Stimulated activated CD4-positive, alpha-beta T cell treated with anti-CD3 and anti-CD28 coated beads, Interleukin-15, amount 100 ng/mL, for 24 hours (primary cell): ENCODE measurements around the gene EXOC7.

ENCODE experiments used
- DNase-seq: peaks from one replicate; pipeline ENCODE4 v3.0.0-alpha.2; 2020

The EXOC7 gene, protein sequence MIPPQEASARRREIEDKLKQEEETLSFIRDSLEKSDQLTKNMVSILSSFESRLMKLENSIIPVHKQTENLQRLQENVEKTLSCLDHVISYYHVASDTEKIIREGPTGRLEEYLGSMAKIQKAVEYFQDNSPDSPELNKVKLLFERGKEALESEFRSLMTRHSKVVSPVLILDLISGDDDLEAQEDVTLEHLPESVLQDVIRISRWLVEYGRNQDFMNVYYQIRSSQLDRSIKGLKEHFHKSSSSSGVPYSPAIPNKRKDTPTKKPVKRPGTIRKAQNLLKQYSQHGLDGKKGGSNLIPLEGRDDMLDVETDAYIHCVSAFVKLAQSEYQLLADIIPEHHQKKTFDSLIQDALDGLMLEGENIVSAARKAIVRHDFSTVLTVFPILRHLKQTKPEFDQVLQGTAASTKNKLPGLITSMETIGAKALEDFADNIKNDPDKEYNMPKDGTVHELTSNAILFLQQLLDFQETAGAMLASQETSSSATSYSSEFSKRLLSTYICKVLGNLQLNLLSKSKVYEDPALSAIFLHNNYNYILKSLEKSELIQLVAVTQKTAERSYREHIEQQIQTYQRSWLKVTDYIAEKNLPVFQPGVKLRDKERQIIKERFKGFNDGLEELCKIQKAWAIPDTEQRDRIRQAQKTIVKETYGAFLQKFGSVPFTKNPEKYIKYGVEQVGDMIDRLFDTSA

DNA sequence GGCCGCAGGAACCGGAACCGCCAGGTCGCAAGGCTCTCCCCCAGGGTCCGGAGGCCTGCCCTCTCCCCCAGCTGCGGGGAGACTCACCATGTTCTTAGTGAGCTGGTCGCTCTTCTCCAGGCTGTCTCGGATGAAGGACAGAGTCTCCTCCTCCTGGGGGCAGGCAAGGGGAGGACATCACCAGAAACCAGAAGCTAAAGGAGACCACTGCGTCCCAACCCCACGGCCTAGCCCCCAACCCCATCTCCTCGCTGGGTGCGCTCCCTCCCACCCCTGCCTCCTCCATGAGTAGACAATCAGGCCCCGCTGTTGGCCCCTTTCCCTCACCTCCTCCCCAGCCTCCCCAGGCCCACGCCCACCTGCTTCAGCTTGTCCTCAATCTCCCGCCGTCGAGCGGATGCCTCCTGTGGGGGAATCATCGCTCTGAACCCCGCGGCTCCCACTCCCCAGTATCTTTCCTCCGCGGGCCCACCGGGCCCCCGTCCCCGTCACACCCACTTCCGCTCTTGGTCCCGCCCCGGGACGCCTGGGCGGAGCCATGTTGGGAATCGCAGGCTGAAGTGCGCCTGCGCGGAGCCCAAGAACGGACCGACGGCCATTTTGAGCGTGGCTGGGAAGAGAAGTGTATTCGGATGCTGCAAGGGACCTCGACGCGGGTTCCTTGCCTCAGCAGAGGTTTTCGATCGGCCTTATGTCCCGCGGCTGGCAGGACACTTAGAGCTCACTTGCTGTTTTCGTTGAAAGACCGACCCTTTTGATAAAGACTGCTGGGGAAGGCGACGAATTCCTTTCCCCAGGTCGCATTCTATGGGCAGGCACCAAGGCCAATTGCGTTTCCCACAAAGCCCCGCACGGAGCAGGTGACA lies at the start of gene EXOC7:
EXOC7 (minus strand) TSS at position 514 of the 866 bp plus-strand sequence; CDS start at position 419, 95 bp downstream.
- DNase-seq = peak; percentile 93

DNA sequence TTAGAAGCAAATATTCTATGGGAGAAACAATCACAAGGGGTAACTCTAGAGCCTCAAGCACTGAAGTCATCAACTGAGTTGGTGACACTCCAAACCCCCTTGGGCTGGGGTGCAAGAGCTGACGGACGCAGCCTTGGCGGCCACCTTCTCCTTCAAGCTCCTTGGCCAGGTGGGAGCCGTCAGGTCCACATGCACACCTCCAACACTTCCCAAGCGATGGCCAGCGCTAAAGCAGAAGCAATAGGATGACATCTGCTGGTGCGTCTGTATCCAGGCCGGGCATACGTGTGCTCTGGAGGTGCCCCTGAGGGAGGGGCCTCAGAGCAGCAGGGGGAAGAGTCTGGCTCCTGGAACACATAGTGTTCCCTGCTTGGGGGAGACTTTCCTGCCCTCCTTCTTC lies 49.6 kb upstream of the EXOC7 start:
- DNase-seq = no peak

DNA sequence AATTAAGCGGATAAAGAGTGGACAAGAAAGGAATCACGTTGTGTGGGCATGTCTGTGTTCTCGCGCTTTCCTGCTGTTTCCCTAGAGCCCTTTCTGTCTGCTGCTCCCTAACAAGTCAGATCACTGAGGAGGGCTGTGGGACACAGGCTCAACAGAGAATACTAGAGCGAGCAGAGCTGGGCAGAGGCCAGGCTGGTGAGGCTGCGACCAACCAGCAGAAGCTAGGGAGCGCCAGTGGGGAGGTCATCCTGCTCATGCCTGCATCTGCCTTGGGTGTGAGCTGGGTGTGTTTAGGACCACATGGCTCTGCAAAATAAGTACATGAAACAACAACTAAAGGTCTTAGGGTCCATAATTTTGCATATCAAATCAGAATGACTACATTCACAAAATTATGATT lies 49.0 kb upstream of the EXOC7 start:
- DNase-seq = no peak

DNA sequence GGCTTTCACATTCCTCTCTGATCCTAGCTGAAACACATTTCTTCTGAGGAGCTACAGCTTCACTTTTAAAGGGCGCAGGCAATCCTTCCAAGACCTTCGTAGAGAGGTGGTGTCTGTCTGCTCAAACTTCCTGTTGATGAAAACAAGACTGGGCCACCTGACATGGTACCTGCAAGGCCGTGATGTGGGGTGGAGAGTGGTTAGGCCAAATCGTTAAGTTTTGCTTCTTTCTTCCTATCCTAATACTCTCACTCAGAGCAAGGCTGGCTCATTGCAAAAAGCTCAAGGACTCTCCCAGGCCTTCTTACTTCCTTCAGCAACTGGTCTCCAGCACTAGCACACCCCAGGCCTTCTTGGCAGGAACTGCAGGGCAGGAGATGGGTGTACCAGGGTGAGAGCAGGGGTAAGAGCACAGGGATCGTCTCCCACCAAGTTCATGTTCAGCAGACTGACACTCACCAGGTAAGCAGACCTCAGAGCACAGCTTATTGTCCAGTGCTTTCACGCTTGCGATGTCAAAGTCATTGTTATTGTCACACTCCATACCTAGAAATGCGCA lies 48.4 kb upstream of the EXOC7 start:
- no peak for DNase-seq

DNA sequence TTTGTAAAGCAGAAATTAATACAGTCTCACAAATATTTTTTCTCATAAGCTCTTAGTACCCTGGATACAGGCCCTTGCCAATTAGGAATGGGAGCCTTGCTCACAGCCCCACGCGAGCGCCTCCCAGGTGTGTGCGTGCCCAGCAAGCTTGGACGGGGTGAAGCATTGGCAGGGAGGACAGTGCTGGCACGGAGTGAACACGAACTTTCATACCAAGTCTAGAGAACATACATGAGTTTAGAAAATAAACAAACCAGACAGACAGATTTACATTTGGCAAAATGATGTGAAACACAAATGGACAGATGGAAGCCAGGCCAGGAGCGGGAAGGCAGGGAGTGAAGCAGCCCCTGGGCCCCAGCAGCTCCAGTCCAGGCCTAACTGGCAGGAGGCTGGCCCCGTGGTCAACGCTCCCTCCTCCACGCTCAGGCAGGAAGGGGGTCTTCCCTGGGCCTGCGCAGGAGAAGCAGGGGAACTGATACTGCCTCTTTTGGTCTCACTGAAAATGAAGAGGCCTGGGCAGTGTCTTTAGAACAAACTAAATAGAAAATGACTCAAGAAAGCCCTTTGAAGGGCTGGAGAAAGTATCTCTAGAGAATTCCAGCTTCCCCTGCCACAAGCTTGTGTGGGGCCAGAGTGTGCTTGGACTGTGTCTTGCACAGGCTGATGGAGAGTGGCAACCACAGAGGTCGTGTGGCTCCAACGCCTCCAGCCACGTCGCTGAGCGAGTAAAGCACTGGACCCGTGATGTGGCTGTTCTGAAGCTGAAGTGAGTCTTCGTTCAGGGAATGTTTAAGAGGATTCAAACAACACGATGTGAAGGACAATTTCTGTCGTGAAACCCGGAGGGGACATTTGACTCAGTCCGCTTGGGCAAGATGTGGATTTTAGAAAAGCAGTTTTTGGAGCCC lies 47.4 kb upstream of the EXOC7 start:
- no peak for DNase-seq

DNA sequence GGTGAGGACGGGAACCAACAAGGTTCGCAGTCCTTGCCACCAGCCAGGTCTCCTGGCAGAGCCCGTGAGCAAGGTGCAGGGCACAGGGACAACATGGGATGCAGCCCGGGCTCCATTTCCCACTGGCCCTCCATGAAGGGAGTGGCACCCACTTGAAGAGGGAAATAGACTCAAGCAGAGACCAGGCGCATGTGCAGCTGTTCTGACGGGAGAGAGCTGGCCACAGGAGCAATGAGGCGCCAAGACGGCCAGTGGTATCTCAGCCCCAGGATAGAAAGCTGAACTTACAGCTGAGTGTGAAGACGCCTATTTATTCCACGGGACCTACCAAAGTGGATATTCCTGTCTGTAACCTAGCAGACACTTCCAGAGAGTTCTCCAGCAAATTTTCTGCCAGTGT lies 45.6 kb upstream of the EXOC7 start:
- DNase-seq = no peak

DNA sequence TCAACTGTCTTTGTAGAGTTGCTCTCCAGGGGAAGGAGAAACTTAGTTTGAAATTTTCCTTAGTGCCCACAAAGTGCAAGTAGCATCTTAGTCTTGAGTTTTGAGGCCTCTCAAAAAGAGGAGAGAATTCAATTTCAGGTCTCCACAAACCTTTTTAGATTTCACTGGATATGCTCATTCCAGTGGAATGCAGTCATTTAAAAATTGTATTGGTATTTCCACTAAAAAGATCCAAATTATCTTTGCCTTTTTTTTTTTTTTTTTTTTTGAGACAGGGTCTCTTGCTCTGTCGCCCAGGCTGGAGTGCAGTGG lies 44.4 kb upstream of the EXOC7 start:
- DNase-seq = no peak

DNA sequence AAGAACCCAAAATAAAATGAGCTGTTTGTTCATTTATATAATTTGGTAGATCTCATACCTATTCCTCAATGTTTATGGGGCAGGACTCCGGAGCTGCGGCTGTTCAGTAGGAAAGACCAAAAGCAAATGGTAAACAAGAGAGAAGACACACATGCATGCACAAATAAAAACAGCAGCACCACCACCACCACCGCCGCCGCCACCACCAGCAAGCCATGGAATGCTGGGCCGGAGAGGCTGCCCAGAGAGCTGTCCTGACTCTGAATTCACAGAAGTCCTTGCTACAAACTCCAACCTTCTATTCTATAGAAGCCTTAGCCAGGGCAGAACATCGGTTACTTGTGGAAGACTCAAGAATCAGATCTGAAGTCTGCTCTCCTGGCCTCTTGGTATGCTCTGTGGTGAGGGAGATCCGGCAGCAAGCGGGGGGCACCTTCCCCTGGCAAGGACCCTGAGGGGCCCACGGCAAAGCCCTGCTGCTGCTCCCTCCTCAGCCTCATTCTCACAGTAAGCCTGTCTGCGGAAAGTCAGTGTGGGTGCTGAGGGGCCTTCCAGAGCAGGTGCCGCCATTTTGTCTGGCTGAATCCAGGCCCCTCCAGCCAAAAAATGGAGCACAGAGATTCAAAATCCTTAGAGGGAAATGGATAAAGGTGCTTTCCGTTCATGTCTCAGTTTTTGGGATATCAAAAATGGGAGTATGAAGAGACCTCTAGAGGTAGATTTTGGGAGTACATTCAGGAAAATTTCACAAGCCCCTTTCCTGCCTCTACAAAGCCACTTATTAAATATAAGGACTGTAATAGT lies 43.8 kb upstream of the EXOC7 start:
- DNase-seq = no peak

DNA sequence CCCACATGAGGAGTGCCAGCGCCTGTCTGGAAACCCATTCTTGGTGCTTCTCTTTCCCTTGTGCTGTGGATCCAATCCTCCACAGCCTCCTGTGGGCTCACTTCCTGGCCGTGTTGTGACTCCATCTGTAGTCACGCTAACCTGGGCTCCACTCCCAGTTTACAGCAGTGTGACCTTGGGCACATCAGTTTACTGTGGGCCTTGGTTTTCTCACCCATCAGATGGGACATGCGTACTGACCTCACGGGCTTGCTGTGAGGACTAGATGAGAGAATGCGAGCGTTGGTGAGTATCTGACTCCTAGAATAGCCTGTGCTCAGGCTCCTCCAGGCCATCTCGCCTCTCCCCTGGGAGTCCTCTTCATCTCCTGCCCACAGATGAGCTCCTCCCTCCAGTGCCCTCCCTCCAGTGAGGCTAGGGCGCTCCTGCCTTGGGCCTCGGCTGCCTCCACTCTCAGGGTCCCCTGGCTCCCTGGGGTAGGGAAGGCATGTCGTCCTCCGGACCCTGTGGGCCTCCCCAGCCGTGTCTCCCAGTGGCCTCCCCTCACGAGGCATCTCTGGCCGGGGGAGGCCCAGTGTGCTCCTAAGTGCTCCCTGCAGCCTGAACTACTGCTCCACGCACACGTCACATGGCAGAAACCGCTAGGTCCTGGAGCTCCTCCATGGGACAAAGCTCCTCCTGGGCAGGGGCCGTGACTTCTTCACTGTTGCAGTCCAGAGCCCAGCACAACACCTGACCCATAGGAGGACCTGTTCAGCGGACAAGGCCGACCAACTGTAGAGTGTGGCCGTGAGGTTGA lies 42.7 kb upstream of the EXOC7 start:
- no peak for DNase-seq

DNA sequence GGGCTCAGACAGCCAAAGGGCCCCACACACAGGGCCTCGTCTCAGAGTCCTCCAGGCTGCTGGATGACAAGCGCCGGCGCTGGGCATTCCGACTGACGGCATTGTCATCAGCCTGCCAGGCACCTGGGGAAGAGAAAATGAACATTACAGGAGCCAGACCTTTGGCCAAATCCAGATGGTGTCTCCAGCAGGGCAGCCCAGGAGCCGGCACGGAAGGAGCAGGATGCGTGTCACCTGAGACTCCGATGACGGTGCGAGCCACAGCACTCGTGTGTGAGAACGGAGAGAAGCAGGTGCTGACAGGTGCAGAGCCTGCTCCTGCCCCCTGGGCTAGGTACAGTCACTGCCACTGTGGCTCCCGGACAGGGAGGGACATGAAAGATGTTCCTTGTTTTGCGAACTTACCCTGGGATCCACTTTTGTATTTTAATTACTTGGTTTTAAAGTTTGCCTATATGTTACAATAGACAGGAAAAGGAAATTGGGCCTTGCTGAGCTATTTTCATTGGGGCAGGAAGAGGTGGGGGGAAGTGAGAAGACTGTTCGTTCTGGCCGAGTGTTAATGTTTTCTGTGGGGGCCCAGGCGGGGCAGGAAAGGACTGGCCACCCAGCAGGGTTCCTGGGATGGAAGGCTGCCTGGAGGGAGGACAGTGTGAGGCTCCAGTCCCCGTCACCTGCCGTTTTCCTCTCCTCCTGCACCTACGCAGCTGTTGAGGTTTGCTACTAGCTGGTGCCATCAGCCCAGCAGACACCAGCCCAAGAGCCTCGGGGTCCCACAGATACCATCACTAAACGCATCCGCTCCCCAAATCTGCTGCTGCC lies 41.9 kb upstream of the EXOC7 start:
- DNase-seq = peak; percentile 60

DNA sequence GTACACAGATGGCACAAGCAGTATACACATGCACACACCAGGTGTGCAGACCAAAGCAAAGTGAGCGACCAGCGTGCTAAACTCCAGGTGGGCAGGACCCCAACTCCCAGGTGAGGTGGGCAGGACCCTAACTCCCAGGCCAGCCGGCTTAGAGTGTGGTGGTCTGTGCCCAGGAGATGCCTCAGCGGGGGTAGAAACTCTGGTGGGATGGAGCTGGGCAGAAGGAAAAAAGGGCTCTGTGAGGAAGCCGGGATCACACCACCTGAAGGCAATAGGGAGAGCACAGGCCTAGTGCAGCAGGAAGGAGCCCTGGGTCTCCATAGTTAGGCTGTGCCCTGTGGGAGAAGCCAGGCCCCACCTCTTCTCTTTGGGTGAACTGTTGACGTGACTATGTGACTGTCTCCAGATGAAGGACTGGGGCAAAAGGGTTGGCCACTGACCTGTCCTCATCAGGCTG lies 39.0 kb upstream of the EXOC7 start:
- DNase-seq = no peak

DNA sequence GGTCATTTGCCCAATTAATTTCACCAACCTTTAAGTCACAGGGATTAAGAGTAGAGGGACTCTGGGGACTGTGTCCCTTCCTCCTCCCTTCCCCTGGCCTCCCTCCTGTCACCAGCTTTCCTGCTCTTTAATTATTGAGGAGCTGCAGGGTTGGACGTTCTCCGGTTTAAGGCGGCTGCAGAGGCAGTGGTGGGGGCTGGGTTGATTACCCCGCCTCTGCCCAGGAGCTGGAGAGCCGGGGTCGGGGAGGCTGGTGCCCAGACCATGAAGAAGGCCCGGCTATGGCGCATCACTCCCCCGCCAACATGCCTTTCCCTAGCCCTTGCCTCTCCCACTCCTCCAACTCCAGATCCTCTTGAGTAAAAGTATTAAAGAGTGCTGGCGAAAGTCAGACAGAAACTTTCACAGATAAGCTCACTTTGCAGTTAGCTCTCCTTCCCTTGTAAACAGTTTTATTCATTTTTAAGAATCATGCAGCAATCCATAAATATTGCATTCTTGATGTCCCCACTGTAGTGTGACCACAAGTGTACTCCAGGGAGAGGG lies 38.5 kb upstream of the EXOC7 start:
- DNase-seq = no peak

DNA sequence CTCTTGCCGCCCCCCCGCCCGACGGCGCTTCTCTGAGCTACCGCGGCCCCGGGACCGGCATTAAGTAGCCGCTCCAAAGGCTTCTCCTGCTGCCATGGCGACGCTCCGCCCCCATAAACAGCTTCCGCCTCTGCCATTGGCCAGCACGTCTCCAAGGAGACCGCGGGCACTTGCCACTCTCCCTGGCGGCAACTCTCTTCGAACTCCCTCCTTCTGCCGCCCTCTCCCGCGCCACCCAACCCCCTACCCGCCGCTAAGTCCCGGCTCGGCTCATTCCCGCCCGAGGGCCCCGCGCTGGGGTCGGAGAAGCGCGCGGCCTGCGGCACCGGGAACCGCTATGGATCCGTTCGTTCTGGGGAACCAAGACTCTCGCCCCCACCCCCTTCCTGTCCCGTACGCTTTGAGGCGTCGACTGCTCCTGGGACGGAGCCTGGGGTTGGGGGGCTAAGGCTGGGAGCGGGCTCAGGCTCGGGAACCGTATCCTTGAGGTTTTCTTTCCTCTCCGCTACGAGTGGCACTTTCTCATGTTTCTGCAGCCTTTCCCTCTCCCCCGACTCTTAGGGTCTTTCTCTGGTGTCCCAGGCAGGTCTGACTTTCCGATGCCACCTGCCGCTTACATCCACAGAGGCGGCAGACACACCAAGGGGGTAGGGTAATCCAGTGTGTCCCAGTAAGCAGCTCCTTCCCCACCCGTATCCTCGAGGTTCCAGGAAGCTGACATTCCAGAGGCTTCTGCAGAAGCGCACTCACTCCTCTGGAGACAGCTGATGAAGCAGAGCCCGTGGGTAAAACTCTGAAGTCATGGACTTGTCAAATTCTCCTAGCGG lies 37.8 kb upstream of the EXOC7 start, which contains the start of gene FOXJ1:
FOXJ1 (minus strand) TSS at position 34 of the 827 bp plus-strand sequence. CDS start 850 bp downstream, outside the sequence.
- DNase-seq = peak; percentile 91

DNA sequence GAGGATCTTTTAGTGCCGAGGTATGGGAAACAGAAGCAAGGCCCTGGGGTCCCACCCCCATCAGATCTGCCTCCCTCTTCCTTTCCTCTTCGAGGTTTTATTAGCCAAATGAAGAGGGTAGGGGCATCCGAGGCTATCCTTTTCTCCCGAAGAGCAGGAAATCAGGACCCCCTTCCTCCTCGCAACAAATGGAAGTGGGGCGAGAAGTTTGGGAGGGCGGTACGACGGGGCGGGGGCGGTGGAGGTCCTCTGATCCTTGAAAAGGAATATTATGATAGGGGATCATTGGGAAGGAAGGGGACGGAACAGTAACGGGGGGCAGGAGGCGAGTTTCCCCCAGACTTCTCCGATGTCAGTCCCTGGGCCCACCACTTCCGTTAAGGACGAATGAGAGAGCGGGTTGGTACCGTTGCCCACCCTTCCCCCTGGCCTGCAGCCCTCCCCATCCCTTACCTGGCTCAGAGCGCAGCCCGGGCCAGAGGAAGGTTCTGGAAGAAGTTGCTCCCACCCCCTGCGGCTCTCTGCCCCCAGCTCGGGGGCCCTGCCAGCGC lies 37.1 kb upstream of the EXOC7 start:
- no peak for DNase-seq

DNA sequence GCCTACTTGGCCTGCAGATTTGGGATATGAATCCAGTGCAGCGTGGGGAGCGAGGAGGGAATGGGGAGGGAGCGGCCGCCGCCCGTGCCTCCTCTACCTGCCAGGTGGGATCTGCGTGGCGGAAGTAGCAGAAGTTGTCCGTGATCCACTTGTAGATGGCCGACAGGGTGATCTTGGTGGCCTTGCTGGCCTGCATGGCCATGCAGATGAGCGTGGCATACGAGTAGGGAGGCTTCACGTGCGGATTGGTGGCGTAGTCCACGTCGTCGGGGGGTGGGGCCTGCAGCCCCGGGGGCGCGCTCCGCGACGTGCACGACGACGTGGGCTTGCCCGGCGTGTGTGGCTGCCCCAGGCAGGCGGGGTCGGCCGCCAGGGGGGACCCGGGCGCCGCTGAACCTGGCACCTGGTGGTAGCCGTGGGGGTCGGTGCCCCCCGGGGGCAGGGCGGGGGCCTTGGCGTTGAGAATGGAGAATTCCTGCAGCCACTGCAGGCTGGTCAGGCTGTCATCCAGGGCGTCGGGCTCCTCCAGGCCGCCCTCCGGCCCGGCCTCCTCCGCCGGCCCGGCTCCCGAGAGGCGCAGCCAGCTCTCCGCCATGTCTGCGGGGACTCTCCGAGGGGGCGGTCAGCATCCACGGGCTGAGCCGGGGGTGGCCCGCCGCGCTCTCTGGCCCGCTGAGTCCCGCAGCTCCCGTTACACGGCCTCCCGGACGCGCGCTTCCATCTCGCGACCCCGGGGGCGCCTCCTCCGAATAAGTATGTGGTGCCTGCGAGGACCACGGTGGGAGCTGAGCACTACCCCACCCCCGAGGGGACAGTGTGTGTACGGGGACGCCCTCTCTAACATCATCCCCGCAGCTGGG lies 36.4 kb upstream of the EXOC7 start:
- DNase-seq = peak; percentile 58

DNA sequence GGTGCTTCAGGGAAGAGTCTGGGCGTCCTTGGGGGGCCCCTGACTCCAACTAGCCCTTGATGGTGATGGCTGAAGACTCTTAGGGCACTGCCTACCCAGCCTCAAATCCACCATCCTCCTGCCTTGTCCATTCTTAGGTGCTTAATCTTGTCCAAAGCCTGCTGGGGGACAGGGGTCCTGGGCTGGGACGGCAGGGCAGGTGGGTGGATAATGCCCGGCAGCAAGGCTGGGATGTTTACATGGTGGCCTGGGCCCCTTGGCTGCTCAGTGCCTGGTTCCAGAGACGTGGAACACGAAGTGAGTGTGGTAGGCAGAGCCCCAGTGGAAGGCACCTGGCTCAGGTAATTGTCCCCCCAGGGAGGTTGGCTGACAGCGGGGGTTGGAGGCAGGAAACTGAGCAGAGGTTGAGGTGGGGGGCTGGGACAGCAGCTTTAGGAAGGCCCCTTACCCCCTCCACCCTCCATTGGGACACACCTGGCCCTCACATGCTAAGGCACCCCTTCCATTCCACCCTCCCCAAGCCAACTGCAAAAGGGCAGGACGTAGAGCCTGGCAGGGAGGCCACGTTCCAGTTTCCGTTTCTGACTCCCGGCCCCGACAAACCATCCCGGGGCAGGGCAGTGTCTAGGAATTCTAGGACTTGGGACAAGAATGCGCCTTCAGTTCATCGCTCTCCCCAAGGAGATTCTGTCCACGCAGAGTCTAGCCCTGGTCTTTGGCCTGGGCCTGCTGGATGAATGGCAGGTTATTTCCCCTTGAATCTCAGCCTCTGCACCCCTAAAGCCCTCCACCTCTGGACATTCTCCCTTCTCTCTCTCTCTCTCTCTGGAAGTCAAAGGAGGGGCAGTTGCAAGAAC lies 35.5 kb upstream of the EXOC7 start:
- no peak for DNase-seq
